PC-3 (cell line): ENCODE measurements around the gene SGK2. TPM values are rescaled to one million over a fixed set of nuclear protein-coding genes. Genes with fewer than 3 reads are reported as not detected.
"Not testable (repeated sequence)": the region's sequence is repeated elsewhere in the genome, so short reads cannot be mapped to it uniquely, and the experiment has no call there.

Source experiments
- ATAC-seq: fragments of 200-7000 bp; cut with Tn5 transposase; 2 replicates; pipeline ENCODE4 v1.9.1; 2020; ENCODE audit warnings: mild to moderate bottlenecking, moderate library complexity
- BruUV-seq: library from RNA; stranded (reverse); fragments of 400-500 nt; replicated peaks from 2 replicates; lab custom pipeline; 2021; lab: Mats Ljungman, UMichigan
- CTCF ChIA-PET: fragments of 300-600 bp; sonication (Branson Sonifier 250); formaldehyde crosslinking; loops from one replicate; lab custom pipeline; 2022; ENCODE audit warnings: antibody characterized with exemption; lab: Charles Lee
- POLR2A ChIA-PET: fragments of 300-600 bp; sonication (Branson Sonifier 250); formaldehyde crosslinking; loops from one replicate; lab custom pipeline; 2022; ENCODE audit warnings: antibody characterized with exemption; ENCODE audit not compliant: unreplicated experiment; lab: Charles Lee
- DNase-seq: peaks from one replicate; pipeline ENCODE4 v3.0.0-alpha.2; 2015
- H2AFZ ChIP-seq: fragments of 300-600 bp; sonication (generic); 2 replicates; pipeline ENCODE4 v1.6.0; 2016; ENCODE audit warnings: antibody characterized with exemption, low read length
- H3F3A ChIP-seq: fragments of 300-600 bp; sonication (generic); one replicate; pipeline ENCODE4 v1.6.0; 2017; ENCODE audit warnings: antibody characterized with exemption, low read length, control low read depth, mild to moderate bottlenecking; ENCODE audit not compliant: unreplicated experiment
- H3K27ac ChIP-seq: fragments of 300-600 bp; sonication (generic); 2 replicates; pipeline ENCODE4 v1.5.1; 2016; ENCODE audit warnings: mild to moderate bottlenecking, low read length
- H3K27me3 ChIP-seq: fragments of 300-600 bp; sonication (generic); 2 replicates; pipeline ENCODE4 v1.6.1; 2016; ENCODE audit warnings: low read length, mixed read lengths
- H3K36me3 ChIP-seq: fragments of 300-600 bp; sonication (generic); 2 replicates; pipeline ENCODE4 v1.6.1; 2016; ENCODE audit warnings: low read depth, mixed run types, low read length, mixed read lengths
- H3K4me1 ChIP-seq: fragments of 300-600 bp; sonication (generic); 2 replicates; pipeline ENCODE4 v1.5.1; 2016; ENCODE audit warnings: low read length; ENCODE audit not compliant: insufficient read depth
- H3K4me2 ChIP-seq: fragments of 300-600 bp; sonication (generic); 2 replicates; pipeline ENCODE4 v1.6.0; 2016; ENCODE audit warnings: low read length
- H3K4me3 ChIP-seq: fragments of 300-600 bp; sonication (generic); 2 replicates; pipeline ENCODE4 v1.5.1; 2016; ENCODE audit warnings: mild to moderate bottlenecking, low read length, mixed read lengths
- H3K79me2 ChIP-seq: fragments of 300-600 bp; sonication (generic); 2 replicates; pipeline ENCODE4 v1.6.1; 2017; ENCODE audit warnings: low read length, mixed read lengths
- H3K9ac ChIP-seq: fragments of 300-600 bp; sonication (generic); 2 replicates; pipeline ENCODE4 v1.6.0; 2016; ENCODE audit warnings: mild to moderate bottlenecking, low read length
- H3K9me2 ChIP-seq: fragments of 300-600 bp; sonication (generic); replicated peaks from 2 replicates; pipeline ENCODE4 v1.6.1; 2016; ENCODE audit warnings: mixed run types, low read length, mixed read lengths
- H3K9me3 ChIP-seq: fragments of 300-600 bp; sonication (generic); 2 replicates; pipeline ENCODE4 v1.6.1; 2016; ENCODE audit warnings: low read length, mixed read lengths
- H4K20me1 ChIP-seq: fragments of 300-600 bp; sonication (generic); 2 replicates; pipeline ENCODE4 v1.6.1; 2016; ENCODE audit warnings: low read length, mixed read lengths
- EZH2 ChIP-seq: fragments of 300-600 bp; sonication (generic); IDR thresholded peaks from one replicate; pipeline ENCODE4 v1.6.1; 2017; ENCODE audit warnings: antibody characterized with exemption, mild to moderate bottlenecking, low read length; ENCODE audit not compliant: unreplicated experiment
- EZH2phosphoT487 ChIP-seq: fragments of 300-600 bp; sonication (generic); IDR thresholded peaks from 2 replicates; pipeline ENCODE4 v1.6.1; 2018; ENCODE audit warnings: mild to moderate bottlenecking, antibody characterized with exemption, low read length, borderline replicate concordance
- intact Hi-C: fragments of 100-400 bp; cut with micrococcal nuclease; formaldehyde crosslinking; loops from 2 replicates; pipeline ENCODE4 v1.9.0; 2023
- total RNA-seq: library from RNA; depleted of rRNA; stranded (reverse); fragments of >200 nt; gene quantifications from 2 replicates; pipeline ENCODE4 v1.2.3, GENCODE V29; 2014
- TF ChIP-seq, protein P1 (sequence below): fragments of 300-600 bp; sonication (generic); conservative IDR thresholded peaks from 2 replicates; pipeline ENCODE4 v1.5.1; 2017; ENCODE audit warnings: antibody characterized with exemption, low read depth, mild to moderate bottlenecking, low read length

Gene SGK2
- total RNA-seq, 1 experiment from 2014 or later: 6.6 TPM

GRCh38 chr20:43603124-43603523 is 44.3 kb downstream of the SGK2 start:
- Histone ChIP-seq H3K9ac (no peak overlapping the region), H3K9me2 (no peaks in the 10 kb centered on the region), H3K27me3 (no peaks in the 10 kb centered on the region), H3K9me3 (no peaks in the 10 kb centered on the region), H2AFZ (no peak overlapping the region), H4K20me1 (no peaks in the 10 kb centered on the region), H3F3A (no peaks in the 10 kb centered on the region), H3K4me2 (no peak overlapping the region), H3K36me3 (peaks cover 19% of the 10 kb centered on the region; the same call in 1 of the 2 replicates), H3K27ac (no peak overlapping the region), H3K4me1 (no peaks in the 10 kb centered on the region), H3K79me2 (no peaks in the 10 kb centered on the region), H3K4me3 (no peak overlapping the region)
- ATAC-seq (no peak), DNase-seq (no peak)
- CTCF ChIA-PET: no interaction called here
- POLR2A ChIA-PET: no interaction called here
- TF ChIP-seq EZH2phosphoT487 (no peak), EZH2 (no peak)
- TF ChIP-seq, protein P1, sequence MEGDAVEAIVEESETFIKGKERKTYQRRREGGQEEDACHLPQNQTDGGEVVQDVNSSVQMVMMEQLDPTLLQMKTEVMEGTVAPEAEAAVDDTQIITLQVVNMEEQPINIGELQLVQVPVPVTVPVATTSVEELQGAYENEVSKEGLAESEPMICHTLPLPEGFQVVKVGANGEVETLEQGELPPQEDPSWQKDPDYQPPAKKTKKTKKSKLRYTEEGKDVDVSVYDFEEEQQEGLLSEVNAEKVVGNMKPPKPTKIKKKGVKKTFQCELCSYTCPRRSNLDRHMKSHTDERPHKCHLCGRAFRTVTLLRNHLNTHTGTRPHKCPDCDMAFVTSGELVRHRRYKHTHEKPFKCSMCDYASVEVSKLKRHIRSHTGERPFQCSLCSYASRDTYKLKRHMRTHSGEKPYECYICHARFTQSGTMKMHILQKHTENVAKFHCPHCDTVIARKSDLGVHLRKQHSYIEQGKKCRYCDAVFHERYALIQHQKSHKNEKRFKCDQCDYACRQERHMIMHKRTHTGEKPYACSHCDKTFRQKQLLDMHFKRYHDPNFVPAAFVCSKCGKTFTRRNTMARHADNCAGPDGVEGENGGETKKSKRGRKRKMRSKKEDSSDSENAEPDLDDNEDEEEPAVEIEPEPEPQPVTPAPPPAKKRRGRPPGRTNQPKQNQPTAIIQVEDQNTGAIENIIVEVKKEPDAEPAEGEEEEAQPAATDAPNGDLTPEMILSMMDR: no peak
- BruUV-seq: no TSS peak
- intact Hi-C loops: no loop called here

DNA sequence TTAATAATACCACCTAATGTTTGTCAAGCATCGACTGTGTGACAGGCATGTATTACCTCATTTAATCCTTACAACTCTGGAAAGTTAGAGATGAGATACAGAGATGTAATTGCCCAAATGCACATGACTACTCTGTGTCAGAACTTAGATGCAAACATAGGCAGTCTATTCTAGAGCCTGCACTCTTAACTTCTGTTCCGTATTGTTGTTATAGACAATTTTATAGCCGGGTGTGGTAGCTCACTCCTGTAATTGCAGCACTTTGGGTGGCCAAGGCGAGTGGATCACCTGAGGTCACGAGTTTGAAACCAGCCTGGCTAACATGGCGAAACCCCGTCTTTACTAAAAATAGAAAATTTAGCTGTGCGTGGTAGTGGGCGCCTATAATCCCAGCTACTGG is 46.9 kb downstream of the SGK2 start:
- ChIA-PET POLR2A (no interaction called here), CTCF (no interaction called here)
- no peaks in the 10 kb centered on the region for H4K20me1 ChIP-seq
- no peak overlapping the region for H3K27ac ChIP-seq
- intact Hi-C loops: no loop called here
- BruUV-seq: no TSS peak
- H3K4me1 ChIP-seq: no peaks in the 10 kb centered on the region
- H2AFZ ChIP-seq: no peak overlapping the region
- TF ChIP-seq EZH2 (no peak), EZH2phosphoT487 (no peak)
- TF ChIP-seq, protein P1: no peak
- H3K79me2 ChIP-seq: no peaks in the 10 kb centered on the region
- no peak overlapping the region for H3K4me3 ChIP-seq
- H3K9ac ChIP-seq: no peak overlapping the region
- H3K9me3 ChIP-seq: no peaks in the 10 kb centered on the region
- no peak overlapping the region for H3K4me2 ChIP-seq
- DNase-seq: no peak
- no peaks in the 10 kb centered on the region for H3K9me2 ChIP-seq
- no peaks in the 10 kb centered on the region for H3K27me3 ChIP-seq
- H3K36me3 ChIP-seq: peaks cover 7% of the 10 kb centered on the region; the same call in 1 of the 2 replicates
- ATAC-seq: no peak
- H3F3A ChIP-seq: no peaks in the 10 kb centered on the region

DNA sequence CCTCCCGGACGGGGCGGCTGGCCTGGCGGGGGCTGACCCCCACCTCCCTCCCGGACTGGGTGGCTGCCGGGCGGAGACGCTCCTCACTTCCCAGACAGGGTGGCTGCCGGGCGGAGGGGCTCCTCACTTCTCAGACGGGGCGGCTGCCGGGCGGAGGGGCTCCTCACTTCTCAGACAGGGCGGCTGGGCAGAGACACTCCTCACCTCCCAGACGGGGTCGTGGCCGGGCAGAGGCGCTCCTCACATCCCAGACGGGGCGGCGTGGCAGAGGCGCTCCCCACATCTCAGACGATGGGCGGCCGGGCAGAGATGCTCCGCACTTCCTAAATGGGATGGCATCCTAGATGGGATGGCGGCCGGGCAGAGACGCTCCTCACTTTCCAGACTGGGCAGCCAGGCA is 48.5 kb downstream of the SGK2 start:
- H3K36me3 ChIP-seq, H3F3A ChIP-seq, H3K4me3 ChIP-seq, H3K9me2 ChIP-seq, H3K4me2 ChIP-seq, CTCF ChIA-PET, ATAC-seq, H2AFZ ChIP-seq, H3K9me3 ChIP-seq, H3K27ac ChIP-seq, H4K20me1 ChIP-seq, POLR2A ChIA-PET, H3K4me1 ChIP-seq, H3K9ac ChIP-seq, intact Hi-C loops, BruUV-seq, DNase-seq, H3K27me3 ChIP-seq, H3K79me2 ChIP-seq: not testable (repeated sequence)
